Uterus (tissue), 2 donors: ENCODE measurements around the gene AQP11.

Experiments
- POLR2A ChIP-seq, 2 donors: fragments of 450-650 bp; IDR thresholded peaks; one replicate each; pipeline ENCODE4 v1.6.1; 2016; ENCODE audit warnings: antibody characterized with exemption in 2 of 2, mild to moderate bottlenecking in 1 of 2, moderate library complexity in 1 of 2
- TF ChIP-seq, protein P1 (sequence below), 4 experiments: fragments of 200-600 bp in 2 of 4; fragments of 450-650 bp in 2 of 4; sonication (generic) in 2 of 4; IDR thresholded peaks; one replicate each; pipeline ENCODE4 v1.5.1; 2016 to 2019; ENCODE audit warnings: antibody characterized with exemption in 4 of 4, mild to moderate bottlenecking in 2 of 4, moderate library complexity in 1 of 4

DNA sequence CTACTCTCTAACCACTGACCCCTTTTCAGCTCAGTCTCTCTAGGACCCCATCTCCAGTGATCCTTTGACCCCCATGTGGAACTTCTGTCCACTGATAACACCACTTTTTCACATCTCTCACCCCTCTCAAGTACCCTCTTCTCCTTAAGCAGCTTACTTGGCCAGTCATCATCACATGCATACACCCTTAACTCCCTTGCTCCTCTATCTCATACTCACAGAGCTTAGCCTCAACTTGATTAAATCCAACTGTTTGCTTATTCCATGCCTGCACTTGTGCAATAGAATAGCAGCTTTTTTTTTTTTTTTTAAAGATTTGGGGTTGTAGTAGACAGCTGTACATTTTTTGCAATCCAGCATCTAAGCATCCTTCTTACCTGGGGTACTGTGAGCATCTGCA is 22.2 kb downstream of the AQP11 start:
- TF ChIP-seq, protein P1, sequence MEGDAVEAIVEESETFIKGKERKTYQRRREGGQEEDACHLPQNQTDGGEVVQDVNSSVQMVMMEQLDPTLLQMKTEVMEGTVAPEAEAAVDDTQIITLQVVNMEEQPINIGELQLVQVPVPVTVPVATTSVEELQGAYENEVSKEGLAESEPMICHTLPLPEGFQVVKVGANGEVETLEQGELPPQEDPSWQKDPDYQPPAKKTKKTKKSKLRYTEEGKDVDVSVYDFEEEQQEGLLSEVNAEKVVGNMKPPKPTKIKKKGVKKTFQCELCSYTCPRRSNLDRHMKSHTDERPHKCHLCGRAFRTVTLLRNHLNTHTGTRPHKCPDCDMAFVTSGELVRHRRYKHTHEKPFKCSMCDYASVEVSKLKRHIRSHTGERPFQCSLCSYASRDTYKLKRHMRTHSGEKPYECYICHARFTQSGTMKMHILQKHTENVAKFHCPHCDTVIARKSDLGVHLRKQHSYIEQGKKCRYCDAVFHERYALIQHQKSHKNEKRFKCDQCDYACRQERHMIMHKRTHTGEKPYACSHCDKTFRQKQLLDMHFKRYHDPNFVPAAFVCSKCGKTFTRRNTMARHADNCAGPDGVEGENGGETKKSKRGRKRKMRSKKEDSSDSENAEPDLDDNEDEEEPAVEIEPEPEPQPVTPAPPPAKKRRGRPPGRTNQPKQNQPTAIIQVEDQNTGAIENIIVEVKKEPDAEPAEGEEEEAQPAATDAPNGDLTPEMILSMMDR (IDR thresholded peaks at IDR 0.05) = no peak
- TF ChIP-seq POLR2A (IDR thresholded peaks at IDR 0.05) = no peak
